ENCODE data around the gene CHST8. TPM values are rescaled to one million over a fixed set of nuclear protein-coding genes. Genes with fewer than 3 reads are reported as not detected.

Gene CHST8, protein sequence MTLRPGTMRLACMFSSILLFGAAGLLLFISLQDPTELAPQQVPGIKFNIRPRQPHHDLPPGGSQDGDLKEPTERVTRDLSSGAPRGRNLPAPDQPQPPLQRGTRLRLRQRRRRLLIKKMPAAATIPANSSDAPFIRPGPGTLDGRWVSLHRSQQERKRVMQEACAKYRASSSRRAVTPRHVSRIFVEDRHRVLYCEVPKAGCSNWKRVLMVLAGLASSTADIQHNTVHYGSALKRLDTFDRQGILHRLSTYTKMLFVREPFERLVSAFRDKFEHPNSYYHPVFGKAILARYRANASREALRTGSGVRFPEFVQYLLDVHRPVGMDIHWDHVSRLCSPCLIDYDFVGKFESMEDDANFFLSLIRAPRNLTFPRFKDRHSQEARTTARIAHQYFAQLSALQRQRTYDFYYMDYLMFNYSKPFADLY
- polyA plus RNA-seq (2011; rRNA removed) (not detected in 2 replicates), polyA plus RNA-seq (2017; fragmentation: RNase III; extraction: RNeasy Plus Mini Kit Qiagen cat#74134 plus additional on column Dnase treatment) (not detected in 3 replicates), polyA minus RNA-seq (2011; rRNA and poly(A)+ RNA removed) (not detected in 2 replicates)
- 0.07 and 0.08 TPM in 2 replicates for polyA plus RNA-seq (2012; cell fraction: cytosol; rRNA removed)
- 0.06 TPM in 1 of 2 replicates, not detected in the other for polyA plus RNA-seq (2012; cell fraction: nucleus; rRNA removed)

DNA sequence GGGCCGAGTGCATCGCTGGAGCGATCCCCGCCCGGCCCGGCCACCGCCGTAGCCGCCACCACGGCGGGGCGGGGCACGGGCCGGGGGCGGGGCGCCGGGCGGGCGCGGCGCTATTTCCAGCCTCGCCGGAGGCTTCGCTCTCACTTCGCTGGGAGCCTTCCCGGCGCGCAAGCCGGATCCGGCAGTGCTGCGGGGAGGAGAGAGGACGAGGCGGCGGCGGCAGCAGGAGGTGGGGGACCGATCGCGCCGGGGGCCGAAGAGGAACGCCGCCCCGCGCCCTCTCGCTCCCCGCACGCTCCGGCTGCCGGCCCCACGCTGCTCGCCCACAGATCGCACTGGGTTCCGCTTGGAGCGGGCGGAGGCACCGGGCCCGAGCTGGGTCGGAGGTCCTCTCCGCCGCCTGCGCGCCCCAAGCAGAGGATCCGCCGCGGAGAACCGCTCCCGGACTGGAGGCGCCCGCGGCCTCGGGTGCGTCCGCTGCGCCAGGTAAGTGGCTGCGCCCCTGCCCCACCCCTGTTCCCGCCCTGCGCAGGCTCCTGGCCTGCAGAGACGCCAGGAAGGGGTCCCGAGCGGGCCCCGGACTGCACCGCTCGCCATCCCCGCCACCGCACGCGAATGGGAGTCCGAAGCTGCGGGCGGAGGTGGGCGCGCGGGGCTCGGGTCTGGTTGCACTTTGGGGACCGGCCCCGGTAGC is at the start of gene CHST8:
TSS of gene CHST8 (plus strand) at position 143 of the 694 bp plus-strand sequence. CDS start 67,309 bp downstream, outside the sequence.
- no peaks in the 10 kb centered on the region for H3K9me3 ChIP-seq
- ChIA-PET CTCF (interaction anchor here (1.9 kb wide), 1 partner anchor 156 kb away, joined by 5 read pairs; no protein-coding TSS in a partner anchor), POLR2A (no interaction called here)
- ATAC-seq (peak; percentile 40 to 68; a peak in 5 of 6 replicates), FAIRE-seq (no peak), DNase-seq (ENCODE audit: low read depth in 1 of 2, low spot score in 1 of 2) (no peak)
- peak within 1 kb of the TSS; percentile 46 for H3K4me3 ChIP-seq
- WGBS (ENCODE audit: missing lambda C conversion rate), result 37% methylated on average over 57 of the region's 96 CpGs
- TF ChIP-seq EHMT2 (IDR thresholded peaks at IDR 0.05; ENCODE audit: low read depth) (no peak), TFCP2L1 (CRISPR knock-in tag; IDR thresholded peaks at IDR 0.05) (no peak), POLR2A (IDR thresholded peaks at IDR 0.05; ENCODE audit: low read length) (peak; percentile 75)
- H3K4me2 ChIP-seq, result peak within 1 kb of the TSS; percentile 98
- peaks cover 13% of the 10 kb centered on the region; the same call in 2 of the 3 replicates for H3K4me1 ChIP-seq
- no peak within 1 kb of the TSS; a peak in 1 of 6 replicates for H3K27ac ChIP-seq

DNA sequence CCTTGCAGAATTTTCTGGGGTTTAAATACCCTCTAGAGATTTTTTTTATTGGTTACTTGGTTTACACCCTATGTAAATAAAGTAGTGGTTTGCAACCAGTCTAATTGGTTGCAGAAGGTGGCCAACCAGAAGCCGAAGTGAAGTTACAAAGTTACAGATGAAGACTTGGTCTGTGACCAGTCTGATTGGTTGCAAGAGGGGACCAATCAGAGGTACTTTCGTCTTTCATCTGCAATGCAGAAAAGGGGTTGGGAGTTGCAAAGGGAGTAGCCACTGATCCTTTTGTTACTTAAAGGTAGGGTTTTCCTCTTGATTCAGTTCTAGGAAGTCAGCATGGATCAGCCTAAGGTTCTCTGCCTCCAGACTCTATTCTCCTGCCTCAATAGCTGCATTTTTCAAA is 48.8 kb upstream of the CHST8 start:
- TF ChIP-seq EP300 (IDR thresholded peaks at IDR 0.05) (no peak), NFE2L2 (conservative IDR thresholded peaks at IDR 0.05; ENCODE audit: low read length) (no peak), ZFP36 (IDR thresholded peaks at IDR 0.05; ENCODE audit: borderline replicate concordance, partially characterized antibody) (no peak), FOXS1 (CRISPR knock-in tag; IDR thresholded peaks at IDR 0.05) (no peak), JUNB (IDR thresholded peaks at IDR 0.05) (no peak), NR3C1 (IDR thresholded peaks at IDR 0.05) (no peak), ESRRA (IDR thresholded peaks at IDR 0.05; ENCODE audit: borderline replicate concordance, low read length) (no peak)
- TF ChIP-seq, protein P1, sequence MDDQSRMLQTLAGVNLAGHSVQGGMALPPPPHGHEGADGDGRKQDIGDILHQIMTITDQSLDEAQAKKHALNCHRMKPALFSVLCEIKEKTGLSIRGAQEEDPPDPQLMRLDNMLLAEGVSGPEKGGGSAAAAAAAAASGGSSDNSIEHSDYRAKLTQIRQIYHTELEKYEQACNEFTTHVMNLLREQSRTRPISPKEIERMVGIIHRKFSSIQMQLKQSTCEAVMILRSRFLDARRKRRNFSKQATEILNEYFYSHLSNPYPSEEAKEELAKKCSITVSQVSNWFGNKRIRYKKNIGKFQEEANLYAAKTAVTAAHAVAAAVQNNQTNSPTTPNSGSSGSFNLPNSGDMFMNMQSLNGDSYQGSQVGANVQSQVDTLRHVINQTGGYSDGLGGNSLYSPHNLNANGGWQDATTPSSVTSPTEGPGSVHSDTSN (IDR thresholded peaks at IDR 0.05), result no peak
- TF ChIP-seq, protein P2, sequence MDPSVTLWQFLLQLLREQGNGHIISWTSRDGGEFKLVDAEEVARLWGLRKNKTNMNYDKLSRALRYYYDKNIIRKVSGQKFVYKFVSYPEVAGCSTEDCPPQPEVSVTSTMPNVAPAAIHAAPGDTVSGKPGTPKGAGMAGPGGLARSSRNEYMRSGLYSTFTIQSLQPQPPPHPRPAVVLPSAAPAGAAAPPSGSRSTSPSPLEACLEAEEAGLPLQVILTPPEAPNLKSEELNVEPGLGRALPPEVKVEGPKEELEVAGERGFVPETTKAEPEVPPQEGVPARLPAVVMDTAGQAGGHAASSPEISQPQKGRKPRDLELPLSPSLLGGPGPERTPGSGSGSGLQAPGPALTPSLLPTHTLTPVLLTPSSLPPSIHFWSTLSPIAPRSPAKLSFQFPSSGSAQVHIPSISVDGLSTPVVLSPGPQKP (IDR thresholded peaks at IDR 0.05; ENCODE audit: low read depth, low read length), result no peak
- TF ChIP-seq, protein P3, sequence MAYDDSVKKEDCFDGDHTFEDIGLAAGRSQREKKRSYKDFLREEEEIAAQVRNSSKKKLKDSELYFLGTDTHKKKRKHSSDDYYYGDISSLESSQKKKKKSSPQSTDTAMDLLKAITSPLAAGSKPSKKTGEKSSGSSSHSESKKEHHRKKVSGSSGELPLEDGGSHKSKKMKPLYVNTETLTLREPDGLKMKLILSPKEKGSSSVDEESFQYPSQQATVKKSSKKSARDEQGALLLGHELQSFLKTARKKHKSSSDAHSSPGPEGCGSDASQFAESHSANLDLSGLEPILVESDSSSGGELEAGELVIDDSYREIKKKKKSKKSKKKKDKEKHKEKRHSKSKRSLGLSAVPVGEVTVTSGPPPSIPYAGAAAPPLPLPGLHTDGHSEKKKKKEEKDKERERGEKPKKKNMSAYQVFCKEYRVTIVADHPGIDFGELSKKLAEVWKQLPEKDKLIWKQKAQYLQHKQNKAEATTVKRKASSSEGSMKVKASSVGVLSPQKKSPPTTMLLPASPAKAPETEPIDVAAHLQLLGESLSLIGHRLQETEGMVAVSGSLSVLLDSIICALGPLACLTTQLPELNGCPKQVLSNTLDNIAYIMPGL (CRISPR knock-in tag; IDR thresholded peaks at IDR 0.05; ENCODE audit: borderline replicate concordance), result no peak
- TF ChIP-seq, protein P4, sequence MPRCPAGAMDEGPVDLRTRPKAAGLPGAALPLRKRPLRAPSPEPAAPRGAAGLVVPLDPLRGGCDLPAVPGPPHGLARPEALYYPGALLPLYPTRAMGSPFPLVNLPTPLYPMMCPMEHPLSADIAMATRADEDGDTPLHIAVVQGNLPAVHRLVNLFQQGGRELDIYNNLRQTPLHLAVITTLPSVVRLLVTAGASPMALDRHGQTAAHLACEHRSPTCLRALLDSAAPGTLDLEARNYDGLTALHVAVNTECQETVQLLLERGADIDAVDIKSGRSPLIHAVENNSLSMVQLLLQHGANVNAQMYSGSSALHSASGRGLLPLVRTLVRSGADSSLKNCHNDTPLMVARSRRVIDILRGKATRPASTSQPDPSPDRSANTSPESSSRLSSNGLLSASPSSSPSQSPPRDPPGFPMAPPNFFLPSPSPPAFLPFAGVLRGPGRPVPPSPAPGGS (IDR thresholded peaks at IDR 0.05), result no peak
- no peak overlapping the region for H3K4me2 ChIP-seq
- CTCF ChIA-PET, result no interaction called here
- H3K27ac ChIP-seq, result no peak overlapping the region
- peaks cover 37% of the 10 kb centered on the region for H3K9me3 ChIP-seq
- FAIRE-seq, result no peak
- POLR2A ChIA-PET, result no interaction called here
- no peak for ATAC-seq
- DNase-seq (ENCODE audit: low read depth in 1 of 2, low spot score in 1 of 2), result no peak
- no peak overlapping the region for H3K4me3 ChIP-seq
- H3K4me1 ChIP-seq, result no peaks in the 10 kb centered on the region
- 0% methylated on average over 2 of the region's 2 CpGs for WGBS (ENCODE audit: missing lambda C conversion rate)

DNA sequence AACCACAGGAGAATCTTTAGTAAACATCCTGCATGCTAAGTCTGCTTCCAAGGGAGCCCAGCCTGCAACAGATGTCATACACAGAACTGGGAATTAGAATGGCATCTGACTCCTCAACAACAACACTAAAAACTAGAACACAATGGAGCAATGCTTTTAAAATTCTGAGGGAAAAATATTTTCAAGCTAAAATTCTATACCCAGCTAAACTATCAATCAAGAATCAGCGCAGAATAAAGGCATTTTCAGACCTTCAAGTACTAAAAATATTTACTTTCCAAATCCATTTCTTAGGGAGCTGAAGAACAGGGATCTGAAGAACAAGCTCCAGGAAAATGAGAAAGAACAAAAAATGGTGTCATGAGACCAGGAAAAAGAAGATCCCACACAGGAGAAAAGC is 46.9 kb upstream of the CHST8 start:
- POLR2A ChIA-PET, result no interaction called here
- H3K9me3 ChIP-seq, result peaks cover 37% of the 10 kb centered on the region
- FAIRE-seq (peak; percentile 94), DNase-seq (ENCODE audit: low read depth in 1 of 2, low spot score in 1 of 2) (no peak), ATAC-seq (no peak)
- H3K27ac ChIP-seq, result no peak overlapping the region
- H3K4me2 ChIP-seq, result no peak overlapping the region
- WGBS (ENCODE audit: missing lambda C conversion rate), result 3% methylated on average over 1 of the region's 1 CpG
- H3K4me1 ChIP-seq, result no peaks in the 10 kb centered on the region
- no peak overlapping the region for H3K4me3 ChIP-seq
- CTCF ChIA-PET, result interaction anchor here (0.7 to 1.2 kb wide), 3 partner anchors 9 to 28 kb away, joined by 3 read pairs; no protein-coding TSS in a partner anchor
- TF ChIP-seq ZSCAN20 (CRISPR knock-in tag; IDR thresholded peaks at IDR 0.05), result no peak
- no peak for TF ChIP-seq KDM5A (IDR thresholded peaks at IDR 0.05)
- TF ChIP-seq MAZ (IDR thresholded peaks at IDR 0.05; ENCODE audit: borderline replicate concordance, low read depth, low read length), result no peak
- no peak for TF ChIP-seq NPAS2 (CRISPR knock-in tag; IDR thresholded peaks at IDR 0.05; ENCODE audit: borderline replicate concordance)
- no peak for TF ChIP-seq NFE2L2 (conservative IDR thresholded peaks at IDR 0.05; ENCODE audit: low read length)
- TF ChIP-seq, protein P4 (IDR thresholded peaks at IDR 0.05), result no peak
